Calu3 (cell line): ENCODE results near the gene CAND1. TPM values are rescaled to one million over a fixed set of nuclear protein-coding genes. Genes with fewer than 3 reads are reported as not detected.

Source experiments
- BruUV-seq: library from RNA; stranded (reverse); fragments of 400-500 nt; replicated peaks from 2 replicates; lab custom pipeline; 2021; lab: Mats Ljungman, UMichigan
- CTCF ChIA-PET: fragments of 300-600 bp; sonication (Branson Sonifier 250); formaldehyde crosslinking; loops from one replicate; lab custom pipeline; 2022; ENCODE audit warnings: antibody characterized with exemption; lab: Charles Lee
- DNase-seq: peaks from one replicate; pipeline ENCODE4 v3.0.0; 2022
- H3K27ac Mint-ChIP-seq: one replicate; pipeline ENCODE4 v1.8.0; 2022; ENCODE audit warnings: mixed read lengths; ENCODE audit not compliant: unreplicated experiment
- H3K27me3 Mint-ChIP-seq: one replicate; pipeline ENCODE4 v1.8.0; 2022; ENCODE audit warnings: mixed read lengths; ENCODE audit not compliant: unreplicated experiment
- H3K36me3 Mint-ChIP-seq: one replicate; pipeline ENCODE4 v1.8.0; 2022; ENCODE audit warnings: mild to moderate bottlenecking, moderate library complexity, mixed read lengths; ENCODE audit not compliant: insufficient read depth, unreplicated experiment
- H3K4me1 Mint-ChIP-seq: one replicate; pipeline ENCODE4 v1.8.0; 2022; ENCODE audit warnings: mild to moderate bottlenecking, low read depth, mixed read lengths; ENCODE audit not compliant: unreplicated experiment
- H3K4me3 Mint-ChIP-seq: one replicate; pipeline ENCODE4 v1.8.0; 2022; ENCODE audit warnings: mild to moderate bottlenecking, low read depth, moderate library complexity, mixed read lengths; ENCODE audit not compliant: unreplicated experiment
- H3K9me3 Mint-ChIP-seq: one replicate; pipeline ENCODE4 v1.8.0; 2022; ENCODE audit warnings: low read depth, mixed read lengths; ENCODE audit not compliant: unreplicated experiment
- CTCF ChIP-seq: fragments of 200-600 bp; IDR thresholded peaks from one replicate; pipeline ENCODE4 v1.8.0; 2022; ENCODE audit warnings: antibody characterized with exemption; ENCODE audit not compliant: unreplicated experiment
- intact Hi-C: fragments of 100-400 bp; cut with micrococcal nuclease; formaldehyde crosslinking; loops from one replicate; pipeline ENCODE4 v1.10.0; 2022; ENCODE audit not compliant: unreplicated experiment
- total RNA-seq: library from RNA; stranded (reverse); gene quantifications from 2 replicates; pipeline ENCODE4 v1.2.3, GENCODE V29; 2022

Gene CAND1
- total RNA-seq, 1 experiment from 2014 or later, result 197 TPM

- H3K4me3 Mint-ChIP-seq, result no peak overlapping the region
- H3K9me3 Mint-ChIP-seq, result no peaks in the 10 kb centered on the region
- BruUV-seq, result no TSS peak
- no peak for TF ChIP-seq CTCF
- H3K27ac Mint-ChIP-seq, result no peak overlapping the region
- H3K4me1 Mint-ChIP-seq, result no peaks in the 10 kb centered on the region
- no peaks in the 10 kb centered on the region for H3K36me3 Mint-ChIP-seq
- DNase-seq, result no peak
- CTCF ChIA-PET, result interaction anchor here (0.5 to 0.6 kb wide), 2 partner anchors 8 to 234 kb away, joined by 3 to 4 read pairs; no protein-coding TSS in a partner anchor
- intact Hi-C loops, result no loop called here
- H3K27me3 Mint-ChIP-seq, result no peaks in the 10 kb centered on the region
These were observed 95.1 kb downstream of the CAND1 start for GRCh38 chr12:67364228-67364627.

- CTCF ChIA-PET, result no interaction called here
- intact Hi-C loops, result no loop called here
- DNase-seq, result no peak
- Mint-ChIP-seq H3K4me1 (no peaks in the 10 kb centered on the region), H3K4me3 (no peak overlapping the region), H3K27me3 (no peaks in the 10 kb centered on the region), H3K9me3 (no peaks in the 10 kb centered on the region), H3K36me3 (no peaks in the 10 kb centered on the region), H3K27ac (no peak overlapping the region)
- no peak for TF ChIP-seq CTCF
- no TSS peak for BruUV-seq
These were observed 96.0 kb downstream of the CAND1 start for GRCh38 chr12:67365131-67365530.

- Mint-ChIP-seq H3K9me3 (no peaks in the 10 kb centered on the region), H3K27me3 (no peaks in the 10 kb centered on the region), H3K4me3 (no peak overlapping the region), H3K36me3 (no peaks in the 10 kb centered on the region), H3K27ac (no peak overlapping the region), H3K4me1 (no peaks in the 10 kb centered on the region)
- no peak for TF ChIP-seq CTCF
- intact Hi-C loops, result no loop called here
- CTCF ChIA-PET, result no interaction called here
- no TSS peak for BruUV-seq
- no peak for DNase-seq
These were observed 98.7 kb downstream of the CAND1 start for GRCh38 chr12:67367843-67368242.
